HG03280 (cell line): Measurements from ENCODE around the gene SEMA7A.
A peak's percentile ranks its signal among the peaks of the same experiment; 100 is the strongest.
"Not testable (repeated sequence)": the region's sequence is repeated elsewhere in the genome, so short reads cannot be mapped to it uniquely, and the experiment has no call there.

Experiments
- ATAC-seq: cut with Tn5 transposase; IDR thresholded peaks from one replicate; pipeline ENCODE4 v1.9.1; 2021; ENCODE audit warnings: mild to moderate bottlenecking, moderate library complexity; ENCODE audit not compliant: unreplicated experiment

The SEMA7A gene

GRCh38 chr15:74390647-74391288, 43.0 kb downstream of the SEMA7A start:
- no peak for ATAC-seq

- ATAC-seq, result not testable (repeated sequence)
Observed at GRCh38 chr15:74390049-74390646, 43.6 kb downstream of the SEMA7A start.

- ATAC-seq, result no peak
Observed at GRCh38 chr15:74389241-74390048, 44.3 kb downstream of the SEMA7A start.

- no peak for ATAC-seq
Observed at GRCh38 chr15:74388363-74388951, 45.3 kb downstream of the SEMA7A start.

GRCh38 chr15:74387621-74388362, 46.0 kb downstream of the SEMA7A start:
- no peak for ATAC-seq

GRCh38 chr15:74387141-74387541, 46.6 kb downstream of the SEMA7A start:
- ATAC-seq, result no peak

GRCh38 chr15:74386496-74387140, 47.1 kb downstream of the SEMA7A start:
- no peak for ATAC-seq

- ATAC-seq, result no peak
Observed at GRCh38 chr15:74385733-74386132, 48.0 kb downstream of the SEMA7A start.

- peak; percentile 47 for ATAC-seq
Observed at GRCh38 chr15:74384881-74385643, 48.7 kb downstream of the SEMA7A start.

GRCh38 chr15:74384566-74384880, 49.2 kb downstream of the SEMA7A start:
- ATAC-seq, result no peak

GRCh38 chr15:74383695-74384565, 49.8 kb downstream of the SEMA7A start:
- ATAC-seq, result peak; percentile 33

GRCh38 chr15:74383286-74383685, 50.5 kb downstream of the SEMA7A start:
- ATAC-seq, result no peak

GRCh38 chr15:74382004-74382816, 51.5 kb downstream of the SEMA7A start:
- no peak for ATAC-seq

- ATAC-seq, result no peak
Observed at GRCh38 chr15:74381481-74381880, 52.3 kb downstream of the SEMA7A start.

- ATAC-seq, result no peak
Observed at GRCh38 chr15:74381190-74381453, 52.6 kb downstream of the SEMA7A start.

GRCh38 chr15:74380361-74381189, 53.2 kb downstream of the SEMA7A start:
- no peak for ATAC-seq

GRCh38 chr15:74378848-74379247, 54.9 kb downstream of the SEMA7A start:
- ATAC-seq, result no peak
